ENCODE results near the gene HDAC4. TPM values are rescaled to one million over a fixed set of nuclear protein-coding genes. Genes with fewer than 3 reads are reported as not detected.

The HDAC4 gene
- total RNA-seq, 2 experiments from 2014 or later, result 30.0 to 35.8 TPM

- H3K4me3 Mint-ChIP-seq, result peak overlapping the region; percentile 68
- peaks cover 8% of the 10 kb centered on the region for H3K4me1 Mint-ChIP-seq (ENCODE audit: low read depth)
- no peaks in the 10 kb centered on the region for H3K27me3 Mint-ChIP-seq
- CTCF ChIA-PET, result interaction anchor here (0.7 to 3.4 kb wide), 8 partner anchors 11 to 102 kb away, joined by 3 to 24 read pairs (median 4); no protein-coding TSS in a partner anchor
- intact Hi-C loops (cut with micrococcal nuclease), result loop anchor here (1.0 to 2.0 kb wide), 6 partner anchors 12 to 80 kb away; partner anchors contain the start of gene HDAC4
- peak; percentile 93 for DNase-seq
- H3K27ac Mint-ChIP-seq, result peak overlapping the region; percentile 92
- POLR2A ChIA-PET, result interaction anchor here (1.0 to 2.7 kb wide), 5 partner anchors 11 to 102 kb away, joined by 3 to 33 read pairs (median 5); partner anchors contain the start of gene HDAC4
- H3K9me3 Mint-ChIP-seq, result no peaks in the 10 kb centered on the region
- H3K36me3 Mint-ChIP-seq, result peaks cover 2% of the 10 kb centered on the region
Observed at GRCh38 chr2:239369631-239370161, 31.1 kb downstream of the HDAC4 start.

GRCh38 chr2:239368906-239369552 is 31.8 kb downstream of the HDAC4 start:
- H3K36me3 Mint-ChIP-seq, result peaks cover 2% of the 10 kb centered on the region
- no peak for DNase-seq
- H3K4me3 Mint-ChIP-seq, result no peak overlapping the region
- peak overlapping the region; percentile 92 for H3K27ac Mint-ChIP-seq
- no peaks in the 10 kb centered on the region for H3K27me3 Mint-ChIP-seq
- H3K4me1 Mint-ChIP-seq (ENCODE audit: low read depth), result peaks cover 13% of the 10 kb centered on the region
- intact Hi-C loops (cut with micrococcal nuclease), result loop anchor here (1.0 to 2.0 kb wide), 6 partner anchors 12 to 80 kb away; partner anchors contain the start of gene HDAC4
- POLR2A ChIA-PET, result interaction anchor here (1.0 to 2.7 kb wide), 3 partner anchors 12 to 65 kb away, joined by 3 to 33 read pairs (median 10); partner anchors contain the start of gene HDAC4
- CTCF ChIA-PET, result interaction anchor here (0.7 to 3.4 kb wide), 8 partner anchors 12 to 101 kb away, joined by 3 to 24 read pairs (median 4); no protein-coding TSS in a partner anchor
- H3K9me3 Mint-ChIP-seq, result no peaks in the 10 kb centered on the region

- no peak overlapping the region for H3K4me3 Mint-ChIP-seq
- intact Hi-C loops (cut with micrococcal nuclease), result loop anchor here (2.0 kb wide), 1 partner anchor 42 kb away; no protein-coding TSS in a partner anchor
- peaks cover 20% of the 10 kb centered on the region for H3K4me1 Mint-ChIP-seq (ENCODE audit: low read depth)
- DNase-seq, result no peak
- no peaks in the 10 kb centered on the region for H3K9me3 Mint-ChIP-seq
- peaks cover 2% of the 10 kb centered on the region for H3K36me3 Mint-ChIP-seq
- no peaks in the 10 kb centered on the region for H3K27me3 Mint-ChIP-seq
- H3K27ac Mint-ChIP-seq, result no peak overlapping the region
- ChIA-PET POLR2A (no interaction called here), CTCF (interaction anchor here (3.4 kb wide), 1 partner anchor 12 kb away, joined by 24 read pairs; no protein-coding TSS in a partner anchor)
Observed at GRCh38 chr2:239368321-239368720, 32.5 kb downstream of the HDAC4 start.

- H3K36me3 Mint-ChIP-seq, result peaks cover 2% of the 10 kb centered on the region
- no peak overlapping the region for H3K27ac Mint-ChIP-seq
- intact Hi-C loops (cut with micrococcal nuclease), result no loop called here
Observed at GRCh38 chr2:239366740-239367139, 34.1 kb downstream of the HDAC4 start.

GRCh38 chr2:239365782-239366435 is 34.9 kb downstream of the HDAC4 start:
- H3K9me3 Mint-ChIP-seq, result no peaks in the 10 kb centered on the region
- no peak for DNase-seq
- POLR2A ChIA-PET, result no interaction called here
- H3K4me3 Mint-ChIP-seq, result no peak overlapping the region
- H3K4me1 Mint-ChIP-seq (ENCODE audit: low read depth), result peaks cover 20% of the 10 kb centered on the region
- intact Hi-C loops (cut with micrococcal nuclease), result loop anchor here (2.0 kb wide), 1 partner anchor 15 kb away; no protein-coding TSS in a partner anchor
- no peaks in the 10 kb centered on the region for H3K27me3 Mint-ChIP-seq
- H3K36me3 Mint-ChIP-seq, result peaks cover 2% of the 10 kb centered on the region
- no peak overlapping the region for H3K27ac Mint-ChIP-seq
- CTCF ChIA-PET, result no interaction called here

More at GRCh38 chr2:239366740-239367139, 34.1 kb downstream of the HDAC4 start:
- no peak overlapping the region for H3K4me3 Mint-ChIP-seq
- POLR2A ChIA-PET, result no interaction called here
- CTCF ChIA-PET, result no interaction called here
- H3K27me3 Mint-ChIP-seq, result no peaks in the 10 kb centered on the region
- H3K4me1 Mint-ChIP-seq (ENCODE audit: low read depth), result peaks cover 20% of the 10 kb centered on the region
- H3K9me3 Mint-ChIP-seq, result no peaks in the 10 kb centered on the region
- DNase-seq, result no peak

- no peaks in the 10 kb centered on the region for H3K9me3 Mint-ChIP-seq
- peaks cover 24% of the 10 kb centered on the region for H3K4me1 Mint-ChIP-seq (ENCODE audit: low read depth)
- no peak overlapping the region for H3K27ac Mint-ChIP-seq
- no peak overlapping the region for H3K4me3 Mint-ChIP-seq
- CTCF ChIA-PET, result no interaction called here
- no peak for DNase-seq
- POLR2A ChIA-PET, result no interaction called here
- H3K36me3 Mint-ChIP-seq, result peaks cover 2% of the 10 kb centered on the region
- no peaks in the 10 kb centered on the region for H3K27me3 Mint-ChIP-seq
- intact Hi-C loops (cut with micrococcal nuclease), result loop anchor here (2.0 kb wide), 1 partner anchor 16 kb away; no protein-coding TSS in a partner anchor
Observed at GRCh38 chr2:239365071-239365781, 35.6 kb downstream of the HDAC4 start.

GRCh38 chr2:239363946-239364637 is 36.7 kb downstream of the HDAC4 start:
- no peaks in the 10 kb centered on the region for H3K9me3 Mint-ChIP-seq

GRCh38 chr2:239362507-239362906 is 38.3 kb downstream of the HDAC4 start:
- H3K4me1 Mint-ChIP-seq (ENCODE audit: low read depth), result peaks cover 17% of the 10 kb centered on the region
- ChIA-PET POLR2A (no interaction called here), CTCF (interaction anchor here (0.9 to 1.2 kb wide), 2 partner anchors 18 to 39 kb away, joined by 3 read pairs; no protein-coding TSS in a partner anchor)

More at GRCh38 chr2:239363946-239364637, 36.7 kb downstream of the HDAC4 start:
- H3K36me3 Mint-ChIP-seq, result no peaks in the 10 kb centered on the region
- peaks cover 23% of the 10 kb centered on the region for H3K4me1 Mint-ChIP-seq (ENCODE audit: low read depth)
- H3K27me3 Mint-ChIP-seq, result no peaks in the 10 kb centered on the region
- peak overlapping the region; percentile 4 for H3K27ac Mint-ChIP-seq
- peak; percentile 51 for DNase-seq
- ChIA-PET CTCF (interaction anchor here (1.2 kb wide), 1 partner anchor 41 kb away, joined by 3 read pairs; no protein-coding TSS in a partner anchor), POLR2A (no interaction called here)
- no peak overlapping the region for H3K4me3 Mint-ChIP-seq
- intact Hi-C loops (cut with micrococcal nuclease), result loop anchor here (2.0 kb wide), 1 partner anchor 17 kb away; no protein-coding TSS in a partner anchor

GRCh38 chr2:239361311-239361642 is 39.5 kb downstream of the HDAC4 start:
- Mint-ChIP-seq H3K4me3 (no peak overlapping the region), H3K27ac (no peak overlapping the region), H3K27me3 (no peaks in the 10 kb centered on the region), H3K9me3 (no peaks in the 10 kb centered on the region), H3K4me1 (ENCODE audit: low read depth) (peaks cover 17% of the 10 kb centered on the region), H3K36me3 (peaks cover 2% of the 10 kb centered on the region)
- ChIA-PET CTCF (no interaction called here), POLR2A (no interaction called here)
- DNase-seq, result no peak
- intact Hi-C loops (cut with micrococcal nuclease), result loop anchor here (2.0 kb wide), 1 partner anchor 22 kb away; no protein-coding TSS in a partner anchor

More at GRCh38 chr2:239362507-239362906, 38.3 kb downstream of the HDAC4 start:
- intact Hi-C loops (cut with micrococcal nuclease), result no loop called here
- H3K36me3 Mint-ChIP-seq, result no peaks in the 10 kb centered on the region
- H3K27me3 Mint-ChIP-seq, result no peaks in the 10 kb centered on the region
- no peaks in the 10 kb centered on the region for H3K9me3 Mint-ChIP-seq
- no peak overlapping the region for H3K27ac Mint-ChIP-seq
- no peak overlapping the region for H3K4me3 Mint-ChIP-seq
- no peak for DNase-seq

- H3K36me3 Mint-ChIP-seq, result peaks cover 5% of the 10 kb centered on the region
Observed at GRCh38 chr2:239360421-239361310, 40.2 kb downstream of the HDAC4 start.

More at GRCh38 chr2:239360421-239361310, 40.2 kb downstream of the HDAC4 start:
- Mint-ChIP-seq H3K27me3 (no peaks in the 10 kb centered on the region), H3K4me1 (ENCODE audit: low read depth) (peaks cover 17% of the 10 kb centered on the region), H3K27ac (no peak overlapping the region), H3K9me3 (peaks cover 2% of the 10 kb centered on the region), H3K4me3 (no peak overlapping the region)
- intact Hi-C loops (cut with micrococcal nuclease), result loop anchor here (2.0 kb wide), 1 partner anchor 22 kb away; no protein-coding TSS in a partner anchor
- ChIA-PET CTCF (no interaction called here), POLR2A (no interaction called here)
- DNase-seq, result no peak

Data from activated CD4-positive, alpha-beta memory T cell treated with anti-CD3 and anti-CD28 coated beads for 36 hours (primary cell).